Activated CD4-positive, alpha-beta T cell treated with anti-CD3 and anti-CD28 coated beads for 1 hour (primary cell): ENCODE data around the gene SLC6A16.

Experiments used
- DNase-seq: peaks from one replicate; pipeline ENCODE4 v3.0.0-alpha.2; 2020

Gene SLC6A16

GRCh38 chr19:49264258-49264657 lies 60.7 kb downstream of the SLC6A16 start:
- no peak for DNase-seq

DNA sequence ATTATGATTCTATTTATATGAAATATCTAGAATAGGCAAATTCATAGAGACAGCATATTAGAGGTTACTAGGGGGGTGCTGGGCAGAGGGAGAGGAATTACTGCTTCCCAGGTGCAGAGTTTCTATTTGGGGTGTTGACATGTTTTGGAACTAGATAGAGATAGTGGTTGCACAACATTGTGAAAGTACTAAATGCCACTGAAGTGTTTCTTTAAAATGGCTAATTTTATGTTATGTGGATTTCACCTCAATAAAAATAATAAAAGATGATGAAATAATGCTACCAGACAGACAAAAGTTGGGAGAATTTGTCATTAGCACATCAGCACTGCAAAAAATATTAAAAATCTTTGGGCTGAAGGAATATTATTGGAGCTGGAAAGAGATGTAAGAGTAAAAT lies 63.4 kb downstream of the SLC6A16 start:
- DNase-seq, result no peak

- no peak for DNase-seq
Observed at GRCh38 chr19:49256691-49257090, 68.3 kb downstream of the SLC6A16 start.

GRCh38 chr19:49255674-49256073 lies 69.3 kb downstream of the SLC6A16 start:
- no peak for DNase-seq

DNA sequence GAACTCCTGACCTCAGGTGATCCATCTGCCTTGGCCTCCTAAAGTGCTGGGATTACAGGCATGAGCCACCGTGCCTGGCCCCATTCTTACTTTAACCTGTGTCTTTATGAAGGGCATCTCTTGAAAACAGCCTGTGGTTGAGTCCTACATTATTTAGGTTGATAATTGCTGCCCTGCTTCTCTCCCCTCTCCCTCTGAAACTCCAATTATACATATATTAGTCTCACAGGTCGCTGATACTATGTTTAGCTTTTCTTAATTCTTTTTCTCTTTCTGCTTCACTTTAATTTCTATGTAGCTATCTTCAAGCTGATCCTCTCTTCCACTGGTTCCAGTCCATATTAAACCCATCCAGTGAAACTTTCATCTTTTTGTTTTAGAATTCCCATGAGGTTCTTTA lies 75.1 kb downstream of the SLC6A16 start:
- no peak for DNase-seq

- no peak for DNase-seq
Observed at GRCh38 chr19:49247676-49248075, 77.3 kb downstream of the SLC6A16 start.

DNA sequence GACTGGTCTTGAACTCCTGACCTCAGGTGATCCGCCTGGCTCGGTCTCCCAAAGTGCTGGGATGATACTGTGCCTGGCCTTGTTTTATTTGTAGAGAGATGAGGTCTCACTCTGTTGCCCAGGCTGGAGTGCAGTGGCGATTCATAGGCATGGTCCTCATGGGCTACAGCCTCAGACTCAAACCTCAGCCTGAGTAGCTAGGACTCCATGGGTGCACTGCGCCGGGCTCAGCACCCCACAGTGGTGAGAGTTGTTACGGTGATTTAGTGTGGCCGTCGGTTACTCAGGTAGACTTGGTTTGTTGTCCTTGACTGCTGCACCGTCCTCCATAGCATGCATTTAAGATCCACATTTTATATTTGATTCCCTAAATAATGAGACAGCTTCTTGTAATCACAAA lies 80.7 kb downstream of the SLC6A16 start:
- no peak for DNase-seq

DNA sequence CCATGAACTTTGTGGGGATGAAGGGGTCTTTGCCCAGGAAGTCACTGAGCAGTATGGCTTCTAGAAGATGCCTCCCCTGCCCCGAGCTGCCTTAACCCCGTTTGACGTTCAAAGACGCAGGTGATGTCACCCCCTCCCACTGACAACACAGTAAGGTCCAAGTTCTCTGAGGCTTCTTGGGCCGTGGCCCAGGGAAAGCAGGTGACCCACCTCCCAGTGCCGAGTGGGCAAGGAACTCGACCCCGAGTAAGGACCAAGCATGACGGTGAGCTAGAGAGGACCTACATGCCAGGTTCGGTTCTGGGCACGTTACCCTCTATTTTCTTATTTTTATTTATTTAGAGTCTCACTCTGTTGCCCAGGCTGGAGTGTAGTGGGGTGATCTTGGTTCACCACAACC lies 81.3 kb downstream of the SLC6A16 start:
- DNase-seq, result no peak

DNA sequence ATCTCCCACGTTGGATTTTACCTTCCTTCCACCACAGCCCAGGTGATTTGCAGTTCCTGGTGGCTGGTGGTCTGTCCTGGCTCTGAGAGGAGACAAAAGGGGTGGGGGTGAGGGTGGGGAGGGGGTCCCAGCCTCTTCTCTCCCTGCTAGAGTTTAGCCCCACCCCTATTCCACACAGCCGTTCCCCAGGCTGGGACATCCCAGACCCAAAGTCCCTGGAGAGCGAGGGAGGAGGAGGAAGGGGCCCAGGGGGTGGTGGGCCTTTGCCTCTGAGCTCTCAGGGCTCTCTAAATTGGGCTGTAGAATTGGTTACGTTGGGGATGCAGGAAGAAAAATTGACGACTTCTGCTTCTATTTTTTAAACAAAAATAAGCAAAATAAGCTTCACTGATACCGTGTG lies 81.9 kb downstream of the SLC6A16 start:
- DNase-seq, result no peak

DNA sequence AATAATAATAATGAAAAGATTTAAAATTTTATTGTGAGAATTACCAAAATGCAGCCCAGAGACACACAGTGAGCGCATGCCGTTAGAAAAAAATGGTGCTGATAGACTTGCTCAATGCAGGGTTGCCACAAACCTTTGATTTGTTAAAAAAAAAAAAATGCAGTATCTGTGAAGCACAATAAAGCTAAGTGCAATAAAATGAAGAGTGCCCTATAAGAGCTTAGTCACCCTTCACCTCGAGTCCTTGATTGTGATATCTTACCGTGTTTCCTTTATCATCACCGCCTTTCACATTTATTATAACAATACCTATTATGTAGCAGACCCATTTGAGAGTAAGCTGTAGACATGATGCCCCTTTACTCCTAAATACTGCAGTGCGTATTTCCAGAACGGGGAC lies 83.2 kb downstream of the SLC6A16 start:
- no peak for DNase-seq
